GM21528 (cell line): ENCODE data around the gene KCNK17.

Experiments used
- ATAC-seq: cut with Tn5 transposase; IDR thresholded peaks from one replicate; pipeline ENCODE4 v1.9.1; 2021; ENCODE audit warnings: mild to moderate bottlenecking, moderate library complexity; ENCODE audit not compliant: unreplicated experiment, low FRiP score

KCNK17 gene

GRCh38 chr6:39314273-39314795, at the start of gene KCNK17:
Gene KCNK17, minus strand, starts transcription at chr6:39314419. Its CDS starts 99 bp downstream, at chr6:39314320.
- ATAC-seq, result no peak

GRCh38 chr6:39363280-39363679, 49.1 kb upstream of the KCNK17 start:
- no peak for ATAC-seq

- ATAC-seq, result no peak
Observed at GRCh38 chr6:39362487-39362865, 48.3 kb upstream of the KCNK17 start.

GRCh38 chr6:39361657-39362486, 47.7 kb upstream of the KCNK17 start:
- no peak for ATAC-seq

- ATAC-seq, result no peak
Observed at GRCh38 chr6:39360378-39360777, 46.2 kb upstream of the KCNK17 start.

GRCh38 chr6:39357998-39358686, 43.9 kb upstream of the KCNK17 start:
- no peak for ATAC-seq

GRCh38 chr6:39353698-39354315, 39.6 kb upstream of the KCNK17 start:
- ATAC-seq, result no peak

- ATAC-seq, result no peak
Observed at GRCh38 chr6:39350723-39351505, 36.7 kb upstream of the KCNK17 start.

- no peak for ATAC-seq
Observed at GRCh38 chr6:39348740-39349139, 34.5 kb upstream of the KCNK17 start.

- ATAC-seq, result no peak
Observed at GRCh38 chr6:39347906-39348585, 33.8 kb upstream of the KCNK17 start.

- ATAC-seq, result no peak
Observed at GRCh38 chr6:39347206-39347605, 33.0 kb upstream of the KCNK17 start.

GRCh38 chr6:39344821-39345280, 30.6 kb upstream of the KCNK17 start:
- no peak for ATAC-seq

- no peak for ATAC-seq
Observed at GRCh38 chr6:39343396-39343870, 29.2 kb upstream of the KCNK17 start.

GRCh38 chr6:39342692-39343395, 28.6 kb upstream of the KCNK17 start:
- ATAC-seq, result no peak

- ATAC-seq, result no peak
Observed at GRCh38 chr6:39341937-39342336, 27.7 kb upstream of the KCNK17 start.

- no peak for ATAC-seq
Observed at GRCh38 chr6:39341352-39341751, 27.1 kb upstream of the KCNK17 start.

GRCh38 chr6:39339868-39340550, 25.8 kb upstream of the KCNK17 start:
- no peak for ATAC-seq

- ATAC-seq, result no peak
Observed at GRCh38 chr6:39339096-39339867, 25.1 kb upstream of the KCNK17 start.
